GM23338 (cell line): ENCODE data around the gene CCR5. TPM values are rescaled to one million over a fixed set of nuclear protein-coding genes. Genes with fewer than 3 reads are reported as not detected.

ENCODE experiments used
- ATAC-seq: fragments of 200-7000 bp; cut with Tn5 transposase; 3 replicates; pipeline ENCODE4 v1.9.1; 2020
- DNase-seq: peaks from one replicate; pipeline ENCODE4 v3.0.0-alpha.2; 2015; ENCODE audit warnings: low spot score
- H2AFZ ChIP-seq: fragments of 200-600 bp; sonication (generic); 2 replicates; pipeline ENCODE4 v1.8.0; 2016; ENCODE audit warnings: antibody characterized with exemption, mild to moderate bottlenecking, moderate library complexity
- H3F3A ChIP-seq: fragments of 200-600 bp; sonication (generic); replicated peaks from 2 replicates; pipeline ENCODE4 v1.8.0; 2017; ENCODE audit warnings: antibody characterized with exemption, mixed run types, low read depth
- H3K27ac ChIP-seq: fragments of 200-600 bp; sonication (generic); 2 replicates; pipeline ENCODE4 v1.6.1; 2016; ENCODE audit warnings: low read depth
- H3K27me3 ChIP-seq: fragments of 200-600 bp; sonication (generic); 2 replicates; pipeline ENCODE4 v1.8.0; 2016; ENCODE audit warnings: mild to moderate bottlenecking, mixed run types, moderate library complexity; ENCODE audit not compliant: insufficient read depth
- H3K36me3 ChIP-seq: fragments of 200-600 bp; sonication (generic); 2 replicates; pipeline ENCODE4 v1.8.0; 2016; ENCODE audit warnings: mild to moderate bottlenecking; ENCODE audit not compliant: insufficient read depth
- H3K4me1 ChIP-seq: fragments of 200-600 bp; sonication (generic); 2 replicates; pipeline ENCODE4 v1.8.0; 2016; ENCODE audit warnings: mild to moderate bottlenecking, moderate library complexity; ENCODE audit not compliant: insufficient read depth
- H3K4me2 ChIP-seq: fragments of 200-600 bp; sonication (generic); 2 replicates; pipeline ENCODE4 v1.7.1; 2017; ENCODE audit warnings: mixed run types
- H3K4me3 ChIP-seq: fragments of 200-600 bp; sonication (generic); 2 replicates; pipeline ENCODE4 v1.6.1; 2016; ENCODE audit warnings: mixed run types
- H3K79me2 ChIP-seq: fragments of 200-600 bp; sonication (generic); replicated peaks from 2 replicates; pipeline ENCODE4 v1.8.0; 2017; ENCODE audit warnings: mild to moderate bottlenecking; ENCODE audit not compliant: insufficient read depth
- H3K9me2 ChIP-seq: fragments of 200-600 bp; sonication (generic); 2 replicates; pipeline ENCODE4 v1.8.0; 2017; ENCODE audit not compliant: insufficient read depth
- H4K20me1 ChIP-seq: fragments of 200-600 bp; sonication (generic); replicated peaks from 2 replicates; pipeline ENCODE4 v1.8.0; 2017; ENCODE audit warnings: mild to moderate bottlenecking; ENCODE audit not compliant: insufficient read depth
- H3K27ac Mint-ChIP-seq: 2 replicates; pipeline ENCODE4 v1.8.0; 2020; ENCODE audit warnings: inconsistent platforms, mild to moderate bottlenecking, moderate library complexity, mixed read lengths
- H3K27me3 Mint-ChIP-seq: 3 replicates; pipeline ENCODE4 v1.8.0; 2022; ENCODE audit warnings: low read depth, mild to moderate bottlenecking, moderate library complexity, mixed read lengths, inconsistent platforms; ENCODE audit not compliant: insufficient read depth, poor library complexity
- H3K36me3 Mint-ChIP-seq: 3 replicates; pipeline ENCODE4 v1.8.0; 2021; ENCODE audit warnings: low read depth, mild to moderate bottlenecking, inconsistent platforms, moderate library complexity, mixed read lengths
- H3K4me1 Mint-ChIP-seq: 3 replicates; pipeline ENCODE4 v1.8.0; 2020; ENCODE audit warnings: mild to moderate bottlenecking, inconsistent platforms, mixed read lengths
- H3K4me3 Mint-ChIP-seq: 3 replicates; pipeline ENCODE4 v1.8.0; 2021; ENCODE audit warnings: moderate library complexity, mild to moderate bottlenecking, inconsistent platforms, mixed read lengths
- H3K9me3 Mint-ChIP-seq: 3 replicates; pipeline ENCODE4 v1.8.0; 2020; ENCODE audit warnings: moderate library complexity, mild to moderate bottlenecking, inconsistent platforms, mixed read lengths
- CREB1 ChIP-seq: fragments of 250-450 bp; sonication (Bioruptor Pico); IDR thresholded peaks from 2 replicates; pipeline ENCODE4 v1.5.0; 2020; ENCODE audit warnings: low read depth, mild to moderate bottlenecking, moderate library complexity
- EZH2 ChIP-seq: fragments of 200-600 bp; sonication (generic); IDR thresholded peaks from one replicate; pipeline ENCODE4 v1.8.0; 2017; ENCODE audit warnings: antibody characterized with exemption, mild to moderate bottlenecking, low read depth; ENCODE audit not compliant: unreplicated experiment
- JUNB ChIP-seq: IDR thresholded peaks from one replicate; pipeline ENCODE4 v1.6.1; 2016; ENCODE audit warnings: antibody characterized with exemption; ENCODE audit not compliant: unreplicated experiment
- NANOG ChIP-seq: IDR thresholded peaks from 2 replicates; pipeline ENCODE4 v1.6.1; 2016; ENCODE audit warnings: antibody characterized with exemption, borderline replicate concordance
- POLR2AphosphoS5 ChIP-seq: IDR thresholded peaks from 2 replicates; pipeline ENCODE4 v1.6.1; 2016; ENCODE audit warnings: antibody characterized with exemption, low read depth
- STAT1 ChIP-seq: IDR thresholded peaks from one replicate; pipeline ENCODE4 v1.6.1; 2016; ENCODE audit warnings: antibody characterized with exemption; ENCODE audit not compliant: unreplicated experiment
- ZNF331 ChIP-seq: fragments of 250-450 bp; sonication (Bioruptor Pico); IDR thresholded peaks from 2 replicates; pipeline ENCODE4 v1.5.0; 2020; ENCODE audit warnings: low read depth, mild to moderate bottlenecking, moderate library complexity
- polyA plus RNA-seq: library from polyadenylated mRNA; unstranded; fragments of >200 nt; fragmentation: Nextera tagmentation; extraction: Ambion mirVana; gene quantifications from 2 replicates; pipeline ENCODE4 v1.2.1, GENCODE V29; 2016
- total RNA-seq: library from RNA; depleted of rRNA; stranded (reverse); fragments of >200 nt; shearing (Covaris generic); gene quantifications from 2 replicates; pipeline ENCODE4 v1.2.3, GENCODE V29; 2014
- TF ChIP-seq, protein P1 (sequence below): IDR thresholded peaks from one replicate; pipeline ENCODE4 v1.6.1; 2018; ENCODE audit warnings: antibody characterized with exemption; ENCODE audit not compliant: unreplicated experiment
- TF ChIP-seq, protein P2 (sequence below): IDR thresholded peaks from 2 replicates; pipeline ENCODE4 v1.6.1; 2016; ENCODE audit warnings: antibody characterized with exemption
- TF ChIP-seq, protein P3 (sequence below): fragments of 250-450 bp; sonication (Bioruptor Pico); IDR thresholded peaks from 2 replicates; pipeline ENCODE4 v1.5.0; 2020; ENCODE audit warnings: mild to moderate bottlenecking, moderate library complexity
- TF ChIP-seq, protein P4 (sequence below), 2 experiments: fragments of 200-600 bp in 1 of 2; sonication (generic) in 1 of 2; conservative IDR thresholded peaks; 2 replicates each; pipeline versions ENCODE4 v1.5.1 to v1.6.1; 2016 to 2017; ENCODE audit warnings: antibody characterized with exemption in 2 of 2, low read depth in 2 of 2, mild to moderate bottlenecking in 2 of 2, moderate library complexity in 1 of 2

Gene CCR5
- total and polyA plus RNA-seq, 2 experiments from 2014 or later = not detected

DNA sequence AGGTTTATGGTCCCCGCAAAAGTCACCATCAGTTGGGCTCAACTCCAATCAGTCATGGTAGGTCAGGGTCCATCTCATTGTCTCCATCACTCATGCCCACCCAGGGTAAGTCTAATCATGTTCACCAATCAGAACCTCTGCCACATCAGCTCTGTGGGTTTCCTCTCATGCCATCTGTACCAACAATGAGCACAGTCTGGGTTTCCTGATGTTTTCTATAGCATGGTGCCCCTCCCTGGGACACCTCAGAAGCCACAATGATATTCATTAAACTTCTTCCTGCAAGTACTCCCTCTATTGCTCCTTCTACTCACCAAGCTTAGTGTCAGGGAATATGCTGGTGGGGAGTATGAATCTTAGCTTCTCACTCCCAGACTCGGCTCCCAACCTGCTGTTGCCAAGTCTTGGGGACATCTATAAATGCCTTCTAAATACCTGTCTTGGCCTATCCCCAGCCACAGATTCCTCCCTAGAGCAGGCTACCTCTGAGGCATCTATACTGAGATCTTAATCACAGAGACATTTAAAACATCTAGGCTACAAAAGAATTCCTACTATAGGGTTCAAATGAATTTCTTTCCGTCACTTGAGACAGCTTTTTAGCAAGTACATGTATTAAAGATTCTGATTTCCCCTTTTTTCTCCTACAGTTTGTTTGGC is 21.8 kb upstream of the CCR5 start:
- Mint-ChIP-seq H3K27ac (no peak overlapping the region), H3K4me3 (no peak overlapping the region), H3K9me3 (peaks cover 28% of the 10 kb centered on the region; the same call in 2 of the 3 replicates), H3K4me1 (peaks cover 6% of the 10 kb centered on the region; the same call in 2 of the 3 replicates), H3K36me3 (peaks cover 4% of the 10 kb centered on the region; the same call in 1 of the 3 replicates), H3K27me3 (peaks cover 4% of the 10 kb centered on the region)
- H4K20me1 ChIP-seq = no peaks in the 10 kb centered on the region
- no peak overlapping the region for H2AFZ ChIP-seq
- no peak overlapping the region for H3K27ac ChIP-seq
- ATAC-seq (no peak), DNase-seq (no peak)
- H3K4me2 ChIP-seq = no peak overlapping the region
- no peaks in the 10 kb centered on the region for H3K79me2 ChIP-seq
- no peak overlapping the region for H3K4me3 ChIP-seq
- peaks cover 4% of the 10 kb centered on the region; the same call in 1 of the 2 replicates for H3K4me1 ChIP-seq
- no peaks in the 10 kb centered on the region for H3K27me3 ChIP-seq
- no peaks in the 10 kb centered on the region for H3F3A ChIP-seq
- TF ChIP-seq, protein P1, sequence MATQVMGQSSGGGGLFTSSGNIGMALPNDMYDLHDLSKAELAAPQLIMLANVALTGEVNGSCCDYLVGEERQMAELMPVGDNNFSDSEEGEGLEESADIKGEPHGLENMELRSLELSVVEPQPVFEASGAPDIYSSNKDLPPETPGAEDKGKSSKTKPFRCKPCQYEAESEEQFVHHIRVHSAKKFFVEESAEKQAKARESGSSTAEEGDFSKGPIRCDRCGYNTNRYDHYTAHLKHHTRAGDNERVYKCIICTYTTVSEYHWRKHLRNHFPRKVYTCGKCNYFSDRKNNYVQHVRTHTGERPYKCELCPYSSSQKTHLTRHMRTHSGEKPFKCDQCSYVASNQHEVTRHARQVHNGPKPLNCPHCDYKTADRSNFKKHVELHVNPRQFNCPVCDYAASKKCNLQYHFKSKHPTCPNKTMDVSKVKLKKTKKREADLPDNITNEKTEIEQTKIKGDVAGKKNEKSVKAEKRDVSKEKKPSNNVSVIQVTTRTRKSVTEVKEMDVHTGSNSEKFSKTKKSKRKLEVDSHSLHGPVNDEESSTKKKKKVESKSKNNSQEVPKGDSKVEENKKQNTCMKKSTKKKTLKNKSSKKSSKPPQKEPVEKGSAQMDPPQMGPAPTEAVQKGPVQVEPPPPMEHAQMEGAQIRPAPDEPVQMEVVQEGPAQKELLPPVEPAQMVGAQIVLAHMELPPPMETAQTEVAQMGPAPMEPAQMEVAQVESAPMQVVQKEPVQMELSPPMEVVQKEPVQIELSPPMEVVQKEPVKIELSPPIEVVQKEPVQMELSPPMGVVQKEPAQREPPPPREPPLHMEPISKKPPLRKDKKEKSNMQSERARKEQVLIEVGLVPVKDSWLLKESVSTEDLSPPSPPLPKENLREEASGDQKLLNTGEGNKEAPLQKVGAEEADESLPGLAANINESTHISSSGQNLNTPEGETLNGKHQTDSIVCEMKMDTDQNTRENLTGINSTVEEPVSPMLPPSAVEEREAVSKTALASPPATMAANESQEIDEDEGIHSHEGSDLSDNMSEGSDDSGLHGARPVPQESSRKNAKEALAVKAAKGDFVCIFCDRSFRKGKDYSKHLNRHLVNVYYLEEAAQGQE = no peak
- TF ChIP-seq, protein P2, sequence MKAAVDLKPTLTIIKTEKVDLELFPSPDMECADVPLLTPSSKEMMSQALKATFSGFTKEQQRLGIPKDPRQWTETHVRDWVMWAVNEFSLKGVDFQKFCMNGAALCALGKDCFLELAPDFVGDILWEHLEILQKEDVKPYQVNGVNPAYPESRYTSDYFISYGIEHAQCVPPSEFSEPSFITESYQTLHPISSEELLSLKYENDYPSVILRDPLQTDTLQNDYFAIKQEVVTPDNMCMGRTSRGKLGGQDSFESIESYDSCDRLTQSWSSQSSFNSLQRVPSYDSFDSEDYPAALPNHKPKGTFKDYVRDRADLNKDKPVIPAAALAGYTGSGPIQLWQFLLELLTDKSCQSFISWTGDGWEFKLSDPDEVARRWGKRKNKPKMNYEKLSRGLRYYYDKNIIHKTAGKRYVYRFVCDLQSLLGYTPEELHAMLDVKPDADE = no peak
- TF ChIP-seq ZNF331 (CRISPR knock-in tag) (no peak), CREB1 (no peak), NANOG (no peak), EZH2 (no peak), JUNB (no peak), STAT1 (no peak), POLR2AphosphoS5 (no peak)
- TF ChIP-seq, protein P3, sequence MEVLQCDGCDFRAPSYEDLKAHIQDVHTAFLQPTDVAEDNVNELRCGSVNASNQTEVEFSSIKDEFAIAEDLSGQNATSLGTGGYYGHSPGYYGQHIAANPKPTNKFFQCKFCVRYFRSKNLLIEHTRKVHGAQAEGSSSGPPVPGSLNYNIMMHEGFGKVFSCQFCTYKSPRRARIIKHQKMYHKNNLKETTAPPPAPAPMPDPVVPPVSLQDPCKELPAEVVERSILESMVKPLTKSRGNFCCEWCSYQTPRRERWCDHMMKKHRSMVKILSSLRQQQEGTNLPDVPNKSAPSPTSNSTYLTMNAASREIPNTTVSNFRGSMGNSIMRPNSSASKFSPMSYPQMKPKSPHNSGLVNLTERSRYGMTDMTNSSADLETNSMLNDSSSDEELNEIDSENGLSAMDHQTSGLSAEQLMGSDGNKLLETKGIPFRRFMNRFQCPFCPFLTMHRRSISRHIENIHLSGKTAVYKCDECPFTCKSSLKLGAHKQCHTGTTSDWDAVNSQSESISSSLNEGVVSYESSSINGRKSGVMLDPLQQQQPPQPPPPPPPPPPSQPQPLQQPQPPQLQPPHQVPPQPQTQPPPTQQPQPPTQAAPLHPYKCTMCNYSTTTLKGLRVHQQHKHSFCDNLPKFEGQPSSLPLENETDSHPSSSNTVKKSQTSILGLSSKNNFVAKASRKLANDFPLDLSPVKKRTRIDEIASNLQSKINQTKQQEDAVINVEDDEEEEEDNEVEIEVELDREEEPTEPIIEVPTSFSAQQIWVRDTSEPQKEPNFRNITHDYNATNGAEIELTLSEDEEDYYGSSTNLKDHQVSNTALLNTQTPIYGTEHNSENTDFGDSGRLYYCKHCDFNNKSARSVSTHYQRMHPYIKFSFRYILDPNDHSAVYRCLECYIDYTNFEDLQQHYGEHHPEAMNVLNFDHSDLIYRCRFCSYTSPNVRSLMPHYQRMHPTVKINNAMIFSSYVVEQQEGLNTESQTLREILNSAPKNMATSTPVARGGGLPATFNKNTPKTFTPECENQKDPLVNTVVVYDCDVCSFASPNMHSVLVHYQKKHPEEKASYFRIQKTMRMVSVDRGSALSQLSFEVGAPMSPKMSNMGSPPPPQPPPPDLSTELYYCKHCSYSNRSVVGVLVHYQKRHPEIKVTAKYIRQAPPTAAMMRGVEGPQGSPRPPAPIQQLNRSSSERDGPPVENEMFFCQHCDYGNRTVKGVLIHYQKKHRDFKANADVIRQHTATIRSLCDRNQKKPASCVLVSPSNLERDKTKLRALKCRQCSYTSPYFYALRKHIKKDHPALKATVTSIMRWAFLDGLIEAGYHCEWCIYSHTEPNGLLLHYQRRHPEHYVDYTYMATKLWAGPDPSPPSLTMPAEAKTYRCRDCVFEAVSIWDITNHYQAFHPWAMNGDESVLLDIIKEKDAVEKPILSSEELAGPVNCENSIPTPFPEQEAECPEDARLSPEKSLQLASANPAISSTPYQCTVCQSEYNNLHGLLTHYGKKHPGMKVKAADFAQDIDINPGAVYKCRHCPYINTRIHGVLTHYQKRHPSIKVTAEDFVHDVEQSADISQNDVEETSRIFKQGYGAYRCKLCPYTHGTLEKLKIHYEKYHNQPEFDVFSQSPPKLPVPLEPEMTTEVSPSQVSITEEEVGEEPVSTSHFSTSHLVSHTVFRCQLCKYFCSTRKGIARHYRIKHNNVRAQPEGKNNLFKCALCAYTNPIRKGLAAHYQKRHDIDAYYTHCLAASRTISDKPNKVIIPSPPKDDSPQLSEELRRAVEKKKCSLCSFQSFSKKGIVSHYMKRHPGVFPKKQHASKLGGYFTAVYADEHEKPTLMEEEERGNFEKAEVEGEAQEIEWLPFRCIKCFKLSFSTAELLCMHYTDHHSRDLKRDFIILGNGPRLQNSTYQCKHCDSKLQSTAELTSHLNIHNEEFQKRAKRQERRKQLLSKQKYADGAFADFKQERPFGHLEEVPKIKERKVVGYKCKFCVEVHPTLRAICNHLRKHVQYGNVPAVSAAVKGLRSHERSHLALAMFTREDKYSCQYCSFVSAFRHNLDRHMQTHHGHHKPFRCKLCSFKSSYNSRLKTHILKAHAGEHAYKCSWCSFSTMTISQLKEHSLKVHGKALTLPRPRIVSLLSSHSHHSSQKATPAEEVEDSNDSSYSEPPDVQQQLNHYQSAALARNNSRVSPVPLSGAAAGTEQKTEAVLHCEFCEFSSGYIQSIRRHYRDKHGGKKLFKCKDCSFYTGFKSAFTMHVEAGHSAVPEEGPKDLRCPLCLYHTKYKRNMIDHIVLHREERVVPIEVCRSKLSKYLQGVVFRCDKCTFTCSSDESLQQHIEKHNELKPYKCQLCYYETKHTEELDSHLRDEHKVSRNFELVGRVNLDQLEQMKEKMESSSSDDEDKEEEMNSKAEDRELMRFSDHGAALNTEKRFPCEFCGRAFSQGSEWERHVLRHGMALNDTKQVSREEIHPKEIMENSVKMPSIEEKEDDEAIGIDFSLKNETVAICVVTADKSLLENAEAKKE (CRISPR knock-in tag) = no peak
- TF ChIP-seq, protein P4, sequence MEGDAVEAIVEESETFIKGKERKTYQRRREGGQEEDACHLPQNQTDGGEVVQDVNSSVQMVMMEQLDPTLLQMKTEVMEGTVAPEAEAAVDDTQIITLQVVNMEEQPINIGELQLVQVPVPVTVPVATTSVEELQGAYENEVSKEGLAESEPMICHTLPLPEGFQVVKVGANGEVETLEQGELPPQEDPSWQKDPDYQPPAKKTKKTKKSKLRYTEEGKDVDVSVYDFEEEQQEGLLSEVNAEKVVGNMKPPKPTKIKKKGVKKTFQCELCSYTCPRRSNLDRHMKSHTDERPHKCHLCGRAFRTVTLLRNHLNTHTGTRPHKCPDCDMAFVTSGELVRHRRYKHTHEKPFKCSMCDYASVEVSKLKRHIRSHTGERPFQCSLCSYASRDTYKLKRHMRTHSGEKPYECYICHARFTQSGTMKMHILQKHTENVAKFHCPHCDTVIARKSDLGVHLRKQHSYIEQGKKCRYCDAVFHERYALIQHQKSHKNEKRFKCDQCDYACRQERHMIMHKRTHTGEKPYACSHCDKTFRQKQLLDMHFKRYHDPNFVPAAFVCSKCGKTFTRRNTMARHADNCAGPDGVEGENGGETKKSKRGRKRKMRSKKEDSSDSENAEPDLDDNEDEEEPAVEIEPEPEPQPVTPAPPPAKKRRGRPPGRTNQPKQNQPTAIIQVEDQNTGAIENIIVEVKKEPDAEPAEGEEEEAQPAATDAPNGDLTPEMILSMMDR (conservative IDR thresholded peaks at IDR 0.05; ENCODE audit: low read depth in 2 of 2) = no peak
- peaks cover 6% of the 10 kb centered on the region; the same call in 1 of the 2 replicates for H3K9me2 ChIP-seq
- H3K36me3 ChIP-seq = no peaks in the 10 kb centered on the region
